GM08714 (cell line): ENCODE measurements around the gene P4HTM.

ENCODE experiments used
- H3K4me3 ChIP-seq: fragments of 200-500 bp; sonication (Bioruptor generic); 2 replicates; pipeline ENCODE4 v1.5.1; 2014; ENCODE audit warnings: mild to moderate bottlenecking, low read length, inconsistent platforms
- ZNF274 ChIP-seq: IDR thresholded peaks from 2 replicates; pipeline ENCODE4 v1.6.1; 2012; ENCODE audit warnings: mild to moderate bottlenecking, low read depth, low read length

Gene P4HTM

DNA sequence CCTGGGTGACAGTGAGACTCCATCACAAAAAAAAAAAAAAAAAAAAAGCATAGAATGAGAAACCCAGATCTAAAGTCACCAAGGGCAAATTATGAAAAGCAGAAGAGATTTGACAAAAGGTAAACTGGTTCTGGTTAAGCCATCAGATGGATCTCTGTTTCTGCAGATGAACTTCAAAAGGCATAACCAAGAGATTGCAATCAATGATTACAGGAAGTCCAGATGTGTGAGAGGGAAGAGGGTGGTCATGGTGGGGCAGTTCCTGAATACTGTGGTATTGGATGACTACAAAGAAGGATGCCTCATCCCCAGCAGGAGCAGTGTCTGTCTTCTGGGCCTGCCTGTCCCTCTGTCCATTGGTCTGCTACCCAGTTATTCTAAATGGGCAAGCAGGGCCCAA lies 3.8 kb downstream of the P4HTM start:
- H3K4me3 ChIP-seq: no peak overlapping the region
- no peak for TF ChIP-seq ZNF274

DNA sequence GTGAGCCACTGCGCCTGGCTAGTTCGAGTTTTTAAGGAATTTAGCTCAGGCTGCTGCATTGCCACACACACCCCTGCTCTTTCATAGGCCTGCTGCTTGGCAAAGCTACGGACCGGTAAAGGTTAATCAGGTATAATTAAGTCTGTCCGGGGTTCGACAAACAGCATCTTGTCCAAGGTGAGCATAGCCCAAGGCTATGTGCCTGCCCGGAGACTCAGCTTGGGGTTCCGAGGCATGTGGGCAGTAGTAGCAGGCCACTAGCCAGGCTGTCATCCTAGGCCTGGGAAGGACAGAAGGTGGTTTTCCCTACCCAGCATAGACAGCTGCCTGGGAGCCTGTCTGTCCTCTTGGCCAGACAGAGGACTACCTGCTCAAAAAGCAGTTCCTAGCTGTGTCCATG lies 6.6 kb downstream of the P4HTM start:
- no peak for TF ChIP-seq ZNF274
- no peak overlapping the region for H3K4me3 ChIP-seq

DNA sequence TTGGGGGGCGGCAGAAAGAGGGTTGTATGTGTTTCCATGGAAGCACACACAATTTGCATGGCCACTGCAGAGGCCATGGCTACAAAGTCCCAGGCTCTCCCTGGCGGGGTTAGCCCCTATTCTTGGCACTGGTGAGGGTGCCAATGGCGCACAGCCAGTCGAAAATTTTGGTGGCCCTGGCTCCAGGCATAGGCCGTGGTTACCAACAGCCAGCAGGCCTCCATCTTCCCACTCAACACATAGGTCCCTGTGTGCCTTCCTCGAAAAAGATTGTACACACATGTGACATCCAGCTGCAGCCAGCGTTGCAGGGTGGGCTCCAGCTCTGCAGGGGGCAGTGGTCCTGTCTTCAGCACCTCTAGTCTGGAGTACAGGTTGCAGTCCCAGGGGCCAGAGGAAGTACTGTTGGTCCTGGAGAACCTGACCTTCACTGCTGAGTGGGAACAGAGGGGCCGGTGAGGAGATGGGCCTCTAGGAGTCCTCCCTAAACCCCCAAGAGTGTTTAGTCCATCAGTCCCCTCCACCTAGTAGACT lies 7.1 kb downstream of the P4HTM start:
- TF ChIP-seq ZNF274: no peak
- no peak overlapping the region for H3K4me3 ChIP-seq

DNA sequence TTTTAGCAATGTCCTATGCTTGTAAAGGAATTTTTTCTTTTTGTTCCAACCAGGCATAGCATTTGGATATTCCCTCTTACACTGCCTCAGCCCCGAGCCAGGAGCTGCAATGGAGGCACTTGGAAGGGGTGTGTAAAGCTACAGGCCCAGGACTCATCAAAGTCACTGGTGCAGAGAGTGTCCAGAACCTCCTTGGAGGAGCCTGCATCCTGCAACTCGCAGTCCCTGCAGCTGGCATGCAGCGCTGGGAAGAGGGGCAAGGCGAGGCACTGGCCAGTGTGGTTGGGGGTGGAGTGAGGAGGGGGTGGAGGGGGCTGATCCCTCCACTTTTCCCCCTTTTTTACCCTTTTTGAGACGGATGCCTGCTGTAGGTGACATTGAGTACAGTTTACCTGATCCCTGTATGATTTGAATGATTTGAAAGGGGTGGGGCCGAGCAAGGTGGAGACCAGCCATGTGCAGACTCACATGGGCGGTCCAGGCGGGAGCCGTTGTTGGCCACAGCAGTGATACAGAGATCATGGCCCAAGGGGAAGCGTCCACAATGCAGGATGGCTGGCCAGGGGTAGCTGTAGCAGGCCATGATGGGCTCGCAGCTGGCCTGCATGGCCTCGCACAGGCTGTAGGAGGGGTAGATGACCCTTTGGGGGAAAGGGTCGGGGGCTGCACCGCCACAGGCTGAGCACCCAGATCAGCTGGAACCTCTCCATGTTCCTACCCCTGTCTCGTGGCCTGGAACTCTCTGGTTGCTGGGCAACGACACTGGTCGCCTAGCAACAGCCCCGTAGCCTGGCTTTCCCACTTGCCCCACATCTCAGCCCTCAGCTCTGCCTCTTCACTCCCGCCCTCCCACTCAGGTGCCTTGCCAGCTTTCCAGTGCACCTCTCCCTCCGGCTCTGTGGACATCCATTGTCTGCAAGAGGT lies 7.9 kb downstream of the P4HTM start:
- H3K4me3 ChIP-seq: no peak overlapping the region
- TF ChIP-seq ZNF274: no peak

DNA sequence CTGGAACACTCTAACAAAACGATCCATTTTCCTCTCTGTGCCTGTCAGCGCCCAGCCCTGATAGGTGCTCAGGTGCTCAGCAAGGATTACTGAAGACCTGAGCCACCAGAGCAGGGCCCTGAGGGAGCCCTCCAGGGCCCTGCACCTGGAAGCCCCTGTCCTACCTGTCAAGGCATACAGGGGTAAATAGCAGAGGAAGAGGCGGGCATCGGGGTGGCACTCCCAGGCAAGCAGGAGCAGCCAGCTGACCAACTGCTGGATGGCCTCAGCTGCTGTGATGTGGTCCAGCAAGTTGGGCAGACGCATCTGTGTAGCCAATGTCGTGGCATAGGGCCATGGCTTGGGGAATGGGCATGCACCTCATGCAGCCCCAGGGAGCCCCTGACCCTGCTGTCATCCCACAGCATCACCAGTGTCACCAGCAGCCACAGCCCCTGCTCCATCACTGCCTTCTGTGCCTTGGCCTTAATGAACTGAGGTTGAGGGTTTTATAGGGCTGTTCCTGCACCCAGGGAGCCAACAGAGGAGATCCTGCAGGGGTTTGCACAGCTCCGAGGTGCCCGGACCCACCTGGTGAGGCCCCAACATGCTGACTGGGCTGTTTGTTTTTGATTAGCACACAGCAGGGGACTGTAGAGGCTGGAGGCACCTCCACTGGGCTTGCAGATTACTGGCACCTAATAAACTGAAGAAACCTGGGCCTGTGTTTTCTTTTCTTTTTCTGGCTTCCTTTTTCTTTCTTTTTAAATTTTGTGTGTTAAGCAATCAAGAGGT lies 9.2 kb downstream of the P4HTM start:
- no peak for TF ChIP-seq ZNF274
- no peak overlapping the region for H3K4me3 ChIP-seq

DNA sequence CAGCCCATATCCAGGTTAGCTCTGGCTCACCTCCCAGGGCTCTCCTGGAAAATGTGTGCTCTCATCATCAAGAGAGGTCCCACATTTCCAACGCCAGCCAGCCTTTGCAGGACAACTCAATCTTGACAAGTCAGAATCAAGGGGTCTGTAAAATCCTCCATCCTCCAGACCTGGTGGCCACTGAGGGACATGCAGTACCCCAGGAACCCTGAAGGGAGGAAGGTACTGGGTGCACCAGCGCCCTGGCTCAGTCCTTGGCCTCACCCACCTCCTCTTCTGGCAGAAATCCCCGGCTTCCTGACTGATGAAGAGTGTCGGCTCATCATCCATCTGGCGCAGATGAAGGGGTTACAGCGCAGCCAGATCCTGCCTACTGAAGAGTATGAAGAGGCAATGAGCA lies 11.1 kb downstream of the P4HTM start:
- H3K4me3 ChIP-seq: no peak overlapping the region
- TF ChIP-seq ZNF274: no peak

DNA sequence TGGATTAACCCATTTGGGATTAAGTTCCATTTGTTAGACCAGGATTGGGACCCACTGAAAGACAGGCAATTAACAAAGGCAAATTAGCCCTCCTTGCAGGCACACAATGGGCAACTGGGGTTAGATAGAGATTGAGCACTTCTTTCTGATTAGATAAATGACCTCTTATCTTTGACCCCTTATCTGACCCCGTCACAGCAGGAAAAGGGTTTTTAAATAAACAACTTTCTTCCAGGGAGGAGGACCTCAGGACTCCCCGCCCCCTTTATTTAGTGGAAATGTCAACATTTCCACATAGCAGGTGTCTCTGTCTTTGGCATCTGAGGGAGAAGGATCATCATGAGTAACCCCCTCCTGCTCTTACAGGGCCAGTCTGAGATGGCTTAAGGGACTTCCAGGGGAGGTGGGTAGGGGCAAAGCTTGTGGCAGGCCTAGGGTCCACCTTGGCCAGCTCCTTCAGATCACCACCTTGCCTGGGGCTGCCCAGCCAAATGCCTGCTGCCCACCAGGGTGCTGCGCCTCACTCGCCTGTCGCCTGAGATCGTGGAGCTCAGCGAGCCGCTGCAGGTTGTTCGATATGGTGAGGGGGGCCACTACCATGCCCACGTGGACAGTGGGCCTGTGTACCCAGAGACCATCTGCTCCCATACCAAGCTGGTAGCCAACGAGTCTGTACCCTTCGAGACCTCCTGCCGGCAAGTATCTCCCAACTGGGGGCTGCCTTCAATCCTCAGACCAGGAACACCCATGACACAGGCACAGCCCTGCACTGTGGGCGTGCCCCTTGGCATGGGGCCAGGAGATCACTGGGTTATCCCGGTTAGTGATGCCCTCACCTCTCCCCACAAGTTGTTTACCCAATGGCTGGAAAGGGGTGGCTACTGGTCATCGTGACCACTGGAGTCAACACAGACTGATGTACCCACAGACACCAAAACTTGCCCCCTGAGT lies 14.6 kb downstream of the P4HTM start:
- H3K4me3 ChIP-seq: no peak overlapping the region
- no peak for TF ChIP-seq ZNF274

DNA sequence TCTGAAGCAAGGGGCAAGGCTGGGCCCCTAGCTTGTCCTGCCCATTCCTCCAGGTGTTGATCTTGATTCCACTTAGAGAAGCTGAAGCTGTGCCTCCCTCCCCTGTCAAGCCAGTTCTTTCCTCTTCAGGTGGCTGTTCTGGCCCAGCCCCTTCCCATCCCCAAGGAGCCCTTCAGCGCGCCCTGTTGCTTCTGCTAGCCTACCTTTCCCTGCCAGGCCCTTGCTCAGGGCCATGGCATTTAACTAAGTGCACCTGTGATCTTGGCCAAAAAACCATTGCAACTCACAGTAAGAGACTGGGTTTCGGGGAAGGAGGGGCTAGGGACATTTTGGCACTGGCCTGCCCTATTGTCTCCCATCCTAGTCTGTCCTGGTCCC lies 15.3 kb downstream of the P4HTM start:
- TF ChIP-seq ZNF274: no peak
- no peak overlapping the region for H3K4me3 ChIP-seq

DNA sequence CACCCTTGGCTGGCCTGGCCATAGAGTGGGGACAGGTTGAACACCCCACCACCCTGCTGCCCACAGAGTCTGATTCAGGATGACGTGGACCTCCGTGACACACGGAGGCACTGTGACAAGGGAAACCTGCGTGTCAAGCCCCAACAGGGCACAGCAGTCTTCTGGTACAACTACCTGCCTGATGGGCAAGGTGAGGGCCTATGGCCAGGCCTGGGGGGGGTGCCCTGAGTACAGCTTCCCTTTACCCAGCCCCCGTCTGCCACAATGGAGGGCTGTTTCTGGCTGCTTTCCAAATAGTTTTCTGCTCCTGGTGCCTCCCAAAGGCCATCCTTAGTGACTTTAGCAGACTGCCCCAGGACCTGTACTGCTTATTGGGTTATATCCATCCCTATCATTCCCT lies 16.0 kb downstream of the P4HTM start:
- H3K4me3 ChIP-seq: no peak overlapping the region; the same call in 1 of the 2 replicates

DNA sequence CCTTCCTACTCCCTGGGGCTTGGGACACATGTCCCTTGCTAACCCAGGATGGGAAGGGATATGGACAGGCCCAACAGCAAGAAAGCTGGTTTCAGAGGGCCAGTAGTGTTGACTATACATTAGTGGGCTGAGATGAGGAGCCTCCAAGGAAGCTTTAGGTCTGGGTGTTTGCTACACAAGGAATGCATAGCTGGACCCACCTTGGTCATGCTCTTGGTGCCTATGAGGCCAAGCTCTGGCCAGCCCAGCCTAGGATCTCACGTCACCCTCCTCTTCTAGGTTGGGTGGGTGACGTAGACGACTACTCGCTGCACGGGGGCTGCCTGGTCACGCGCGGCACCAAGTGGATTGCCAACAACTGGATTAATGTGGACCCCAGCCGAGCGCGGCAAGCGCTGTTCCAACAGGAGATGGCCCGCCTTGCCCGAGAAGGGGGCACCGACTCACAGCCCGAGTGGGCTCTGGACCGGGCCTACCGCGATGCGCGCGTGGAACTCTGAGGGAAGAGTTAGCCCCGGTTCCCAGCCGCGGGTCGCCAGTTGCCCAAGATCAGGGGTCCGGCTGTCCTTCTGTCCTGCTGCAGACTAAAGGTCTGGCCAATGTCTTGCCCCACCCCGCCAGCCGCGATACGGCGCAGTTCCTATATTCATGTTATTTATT lies 16.5 kb downstream of the P4HTM start:
- peak overlapping the region; percentile 72; the same call in 1 of the 2 replicates for H3K4me3 ChIP-seq
- TF ChIP-seq ZNF274: no peak

More for the DNA sequence above, 16.0 kb downstream of the P4HTM start:
- TF ChIP-seq ZNF274: no peak

DNA sequence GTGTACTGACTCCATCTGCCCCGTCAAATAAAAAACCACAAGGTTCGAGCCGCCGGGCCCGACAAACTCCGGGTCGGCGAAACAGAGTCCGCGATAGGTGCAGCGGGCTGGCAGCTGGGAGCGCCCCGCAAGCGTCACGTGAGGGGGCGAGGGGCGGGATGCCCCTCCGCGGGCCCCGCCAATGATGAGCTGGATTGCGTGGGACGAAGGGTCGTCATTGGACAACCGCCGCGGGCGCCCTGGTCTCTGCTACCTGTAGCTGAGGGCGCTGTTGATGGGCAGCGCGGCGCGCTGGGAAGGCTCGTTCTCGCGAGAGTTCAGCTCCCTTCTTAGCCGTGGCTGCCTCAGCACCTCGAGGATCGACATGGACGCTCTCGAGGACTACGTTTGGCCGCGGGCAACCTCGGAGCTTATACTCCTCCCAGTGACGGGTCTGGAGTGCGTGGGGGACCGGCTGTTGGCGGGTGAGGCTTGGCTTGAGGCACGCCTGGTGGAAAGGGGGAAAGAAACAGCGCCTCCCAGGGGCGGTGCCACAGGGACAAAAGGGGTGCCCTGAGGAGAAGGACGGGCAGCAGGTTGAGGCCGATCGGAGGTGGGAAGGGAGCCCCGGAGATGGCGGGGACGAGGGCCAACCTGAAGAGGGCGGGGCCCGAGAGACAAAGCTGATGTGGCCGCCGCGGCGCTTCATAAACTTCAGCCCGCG lies 17.2 kb downstream of the P4HTM start, which contains the start of gene WDR6:
TSS of gene WDR6 (plus strand) at position 324 of the 703 bp plus-strand sequence. CDS start at position 365, 41 bp downstream.
- H3K4me3 ChIP-seq: peak within 1 kb of the TSS; percentile 91
- no peak for TF ChIP-seq ZNF274

DNA sequence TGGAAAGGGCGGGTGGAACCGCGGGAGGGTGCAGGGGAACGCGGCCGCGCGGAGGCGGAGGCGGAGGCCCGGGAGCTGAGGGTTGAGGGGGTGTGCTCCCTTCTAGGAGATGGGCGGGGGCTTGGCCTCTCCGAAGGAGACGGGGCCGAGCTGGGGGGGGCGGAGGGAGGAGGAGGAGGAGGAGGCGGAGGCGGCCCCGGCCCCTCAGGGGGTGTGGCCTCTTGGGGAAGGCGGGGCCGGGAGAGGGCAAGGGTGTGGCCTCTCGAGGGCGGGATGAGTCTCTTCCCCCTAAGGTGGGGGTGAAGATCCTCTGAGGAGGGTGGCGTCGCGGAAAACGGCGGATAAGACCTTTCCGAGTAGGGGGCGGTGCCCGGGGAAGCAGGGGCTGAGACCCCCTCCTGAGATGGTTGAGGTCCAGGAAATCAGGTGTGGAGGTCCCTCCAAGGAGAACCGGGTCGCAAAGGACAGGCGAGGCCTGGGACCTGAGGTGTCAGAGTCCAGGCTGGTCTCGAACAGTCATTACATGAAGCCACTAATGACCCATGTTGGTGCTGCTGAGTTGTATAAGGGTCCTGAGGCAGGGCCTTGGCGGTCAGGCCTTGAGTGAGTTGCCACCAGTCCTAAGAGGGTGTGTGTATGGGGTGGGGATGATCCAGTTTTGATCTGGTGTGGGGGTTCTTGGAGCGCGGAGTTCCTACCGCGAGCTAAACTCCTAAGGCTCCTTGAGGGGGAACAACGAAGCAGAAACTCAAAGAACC lies 17.9 kb downstream of the P4HTM start:
- TF ChIP-seq ZNF274: no peak
- peak overlapping the region; percentile 91 for H3K4me3 ChIP-seq

DNA sequence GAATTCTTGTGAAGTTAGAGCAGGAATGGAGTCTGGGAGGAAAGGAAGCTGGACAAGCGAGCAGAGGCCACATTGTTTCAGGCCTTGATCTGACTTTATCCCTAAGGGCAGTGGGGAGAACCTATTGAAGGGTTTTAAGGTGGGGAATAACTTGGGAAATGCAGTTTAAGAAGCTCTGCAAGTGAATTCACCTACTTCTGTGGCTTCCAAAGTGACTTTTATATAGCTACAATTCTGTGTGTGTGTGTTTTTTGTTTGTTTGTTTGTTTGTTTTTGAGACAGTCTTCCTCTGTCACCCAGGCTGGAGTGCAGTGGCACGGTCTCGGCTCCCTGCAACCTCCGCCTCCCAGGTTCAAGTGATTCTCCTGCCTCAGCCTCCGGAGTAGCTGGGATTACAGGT lies 18.6 kb downstream of the P4HTM start:
- peak overlapping the region; percentile 91; the same call in 1 of the 2 replicates for H3K4me3 ChIP-seq
